ENCODE results near the gene ZSWIM3.

Gene ZSWIM3

GRCh38 chr20:45920462-45921336, 63.3 kb downstream of the ZSWIM3 start:
- Histone ChIP-seq H3K27me3 (ENCODE audit: control insufficient read depth, insufficient read depth, low read length, poor library complexity, severe bottlenecking) (no peaks in the 10 kb centered on the region), H3K36me3 (ENCODE audit: control insufficient read depth, insufficient read depth, low read length) (no peaks in the 10 kb centered on the region), H3K4me3 (ENCODE audit: insufficient read depth, low read depth, low read length) (no peak overlapping the region), H3K4me1 (ENCODE audit: control insufficient read depth, insufficient read depth, low read length) (peaks cover 10% of the 10 kb centered on the region), H3K9me3 (ENCODE audit: control insufficient read depth, low read length) (no peaks in the 10 kb centered on the region), H3K27ac (ENCODE audit: insufficient read depth, low read depth, low read length, poor library complexity, severe bottlenecking) (no peak overlapping the region)
- WGBS, 2 experiments = 87% methylated on average over 9 of the region's 9 CpGs

- Histone ChIP-seq H3K27ac (ENCODE audit: insufficient read depth, low read depth, low read length, poor library complexity, severe bottlenecking) (no peak overlapping the region), H3K4me1 (ENCODE audit: control insufficient read depth, insufficient read depth, low read length) (peaks cover 16% of the 10 kb centered on the region), H3K36me3 (ENCODE audit: control insufficient read depth, insufficient read depth, low read length) (no peaks in the 10 kb centered on the region), H3K4me3 (ENCODE audit: insufficient read depth, low read depth, low read length) (no peak overlapping the region), H3K27me3 (ENCODE audit: control insufficient read depth, insufficient read depth, low read length, poor library complexity, severe bottlenecking) (no peaks in the 10 kb centered on the region), H3K9me3 (ENCODE audit: control insufficient read depth, low read length) (no peaks in the 10 kb centered on the region)
- 86 to 88% methylated on average over 11 of the region's 11 CpGs for WGBS, 2 experiments
Observed at GRCh38 chr20:45921337-45922189, 64.1 kb downstream of the ZSWIM3 start.

- Histone ChIP-seq H3K27ac (ENCODE audit: insufficient read depth, low read depth, low read length, poor library complexity, severe bottlenecking) (no peak overlapping the region), H3K4me3 (ENCODE audit: insufficient read depth, low read depth, low read length) (no peak overlapping the region), H3K4me1 (ENCODE audit: control insufficient read depth, insufficient read depth, low read length) (peaks cover 14% of the 10 kb centered on the region), H3K9me3 (ENCODE audit: control insufficient read depth, low read length) (no peaks in the 10 kb centered on the region), H3K36me3 (ENCODE audit: control insufficient read depth, insufficient read depth, low read length) (no peaks in the 10 kb centered on the region), H3K27me3 (ENCODE audit: control insufficient read depth, insufficient read depth, low read length, poor library complexity, severe bottlenecking) (no peaks in the 10 kb centered on the region)
- 91 to 93% methylated on average over 20 to 21 of the region's 21 CpGs for WGBS, 2 experiments
Observed at GRCh38 chr20:45924391-45925261, 67.2 kb downstream of the ZSWIM3 start.

- Histone ChIP-seq H3K27ac (ENCODE audit: insufficient read depth, low read depth, low read length, poor library complexity, severe bottlenecking) (peak overlapping the region; percentile 1), H3K4me1 (ENCODE audit: control insufficient read depth, insufficient read depth, low read length) (peaks cover 14% of the 10 kb centered on the region), H3K36me3 (ENCODE audit: control insufficient read depth, insufficient read depth, low read length) (no peaks in the 10 kb centered on the region), H3K27me3 (ENCODE audit: control insufficient read depth, insufficient read depth, low read length, poor library complexity, severe bottlenecking) (no peaks in the 10 kb centered on the region), H3K4me3 (ENCODE audit: insufficient read depth, low read depth, low read length) (no peak overlapping the region), H3K9me3 (ENCODE audit: control insufficient read depth, low read length) (no peaks in the 10 kb centered on the region)
- 70 to 71% methylated on average over 9 of the region's 9 CpGs for WGBS, 2 experiments
Observed at GRCh38 chr20:45925821-45926506, 68.5 kb downstream of the ZSWIM3 start.

GRCh38 chr20:45926731-45927070, 69.3 kb downstream of the ZSWIM3 start:
- WGBS, 2 experiments = 87 to 88% methylated on average over 2 of the region's 2 CpGs
- Histone ChIP-seq H3K36me3 (ENCODE audit: control insufficient read depth, insufficient read depth, low read length) (no peaks in the 10 kb centered on the region), H3K9me3 (ENCODE audit: control insufficient read depth, low read length) (no peaks in the 10 kb centered on the region), H3K4me3 (ENCODE audit: insufficient read depth, low read depth, low read length) (no peak overlapping the region), H3K27me3 (ENCODE audit: control insufficient read depth, insufficient read depth, low read length, poor library complexity, severe bottlenecking) (no peaks in the 10 kb centered on the region), H3K27ac (ENCODE audit: insufficient read depth, low read depth, low read length, poor library complexity, severe bottlenecking) (no peak overlapping the region), H3K4me1 (ENCODE audit: control insufficient read depth, insufficient read depth, low read length) (peaks cover 14% of the 10 kb centered on the region)

- Histone ChIP-seq H3K9me3 (ENCODE audit: control insufficient read depth, low read length) (no peaks in the 10 kb centered on the region), H3K27me3 (ENCODE audit: control insufficient read depth, insufficient read depth, low read length, poor library complexity, severe bottlenecking) (no peaks in the 10 kb centered on the region), H3K27ac (ENCODE audit: insufficient read depth, low read depth, low read length, poor library complexity, severe bottlenecking) (no peak overlapping the region), H3K36me3 (ENCODE audit: control insufficient read depth, insufficient read depth, low read length) (no peaks in the 10 kb centered on the region), H3K4me1 (ENCODE audit: control insufficient read depth, insufficient read depth, low read length) (peaks cover 14% of the 10 kb centered on the region), H3K4me3 (ENCODE audit: insufficient read depth, low read depth, low read length) (no peak overlapping the region)
- WGBS, 2 experiments = 92 to 94% methylated on average over 14 of the region's 14 CpGs
Observed at GRCh38 chr20:45927071-45927878, 69.9 kb downstream of the ZSWIM3 start.

All from ectodermal cell (in vitro differentiated cells).